ENCODE data around the gene ZBTB7C. TPM values are rescaled to one million over a fixed set of nuclear protein-coding genes. Genes with fewer than 3 reads are reported as not detected.

Gene ZBTB7C
- total RNA-seq, 1 experiment from 2014 or later = 0.35 TPM

- DNase-seq (ENCODE audit: extremely low read depth, low read depth) = no peak
Observed at GRCh38 chr18:48173557-48173956, 235.6 kb downstream of the ZBTB7C start.

DNA sequence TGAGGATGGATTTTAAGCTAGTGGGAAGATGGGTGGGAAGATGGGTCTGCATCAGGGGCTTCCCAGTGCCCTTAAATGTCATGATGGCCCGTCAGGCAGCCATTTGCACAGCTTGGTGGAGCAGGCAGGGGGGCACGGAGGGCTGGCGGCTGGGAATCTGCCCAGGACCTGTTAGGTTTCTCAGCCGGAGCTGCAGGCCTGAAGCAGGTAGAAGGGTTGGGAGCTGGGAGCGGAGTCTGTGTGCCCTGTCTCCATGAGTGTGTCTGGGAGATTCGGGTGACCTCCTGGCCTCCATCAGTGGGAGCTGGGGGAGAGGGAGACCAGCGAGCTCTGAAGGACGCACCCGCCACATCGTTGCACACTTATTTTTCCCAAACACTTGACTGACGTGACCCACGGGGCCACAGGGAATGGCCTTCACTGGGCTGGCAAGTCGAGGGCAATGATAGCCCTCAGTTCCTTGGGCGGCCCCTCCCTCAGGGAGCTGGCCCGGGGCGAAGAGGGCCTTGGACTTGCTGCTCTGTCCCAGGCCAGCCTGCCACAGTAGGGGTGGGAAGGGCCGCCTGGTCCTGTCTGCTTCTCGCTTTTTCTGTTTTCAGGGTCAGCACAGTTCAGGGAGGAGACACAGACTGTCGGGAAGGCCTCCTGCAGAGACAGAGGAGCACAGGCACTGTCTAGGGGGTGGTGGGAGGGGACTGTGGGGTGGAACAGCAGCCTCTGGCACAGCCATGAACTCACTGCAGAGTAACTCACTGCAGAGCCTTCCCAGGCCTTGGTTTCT is 236.8 kb downstream of the ZBTB7C start:
- DNase-seq (ENCODE audit: extremely low read depth, low read depth) = no peak

GRCh38 chr18:48171490-48172188 is 237.5 kb downstream of the ZBTB7C start:
- no peak for DNase-seq (ENCODE audit: extremely low read depth, low read depth)

DNA sequence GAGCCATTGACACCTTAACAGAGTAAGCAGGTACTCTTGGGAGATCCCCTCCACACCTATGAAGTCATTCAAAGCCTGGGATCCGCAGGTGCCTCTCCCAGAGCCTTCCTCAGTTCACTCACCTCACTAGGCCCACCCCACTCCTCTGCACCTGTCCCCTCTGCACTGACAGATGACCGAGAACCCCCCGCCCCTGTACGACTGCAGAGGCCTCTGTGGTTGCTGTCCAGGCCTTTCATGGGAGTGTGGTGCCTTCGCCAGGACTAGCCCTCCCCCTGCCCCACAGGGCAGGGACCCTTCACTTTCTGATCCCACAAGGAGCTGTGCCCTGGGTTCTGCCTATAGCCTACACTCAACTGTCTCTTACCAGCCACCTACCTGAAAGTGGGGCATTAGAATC is 238.5 kb downstream of the ZBTB7C start:
- no peak for DNase-seq (ENCODE audit: extremely low read depth, low read depth)

- DNase-seq (ENCODE audit: extremely low read depth, low read depth) = no peak
Observed at GRCh38 chr18:48168861-48169260, 240.3 kb downstream of the ZBTB7C start.

- no peak for DNase-seq (ENCODE audit: extremely low read depth, low read depth)
Observed at GRCh38 chr18:48167897-48168253, 241.3 kb downstream of the ZBTB7C start.

DNA sequence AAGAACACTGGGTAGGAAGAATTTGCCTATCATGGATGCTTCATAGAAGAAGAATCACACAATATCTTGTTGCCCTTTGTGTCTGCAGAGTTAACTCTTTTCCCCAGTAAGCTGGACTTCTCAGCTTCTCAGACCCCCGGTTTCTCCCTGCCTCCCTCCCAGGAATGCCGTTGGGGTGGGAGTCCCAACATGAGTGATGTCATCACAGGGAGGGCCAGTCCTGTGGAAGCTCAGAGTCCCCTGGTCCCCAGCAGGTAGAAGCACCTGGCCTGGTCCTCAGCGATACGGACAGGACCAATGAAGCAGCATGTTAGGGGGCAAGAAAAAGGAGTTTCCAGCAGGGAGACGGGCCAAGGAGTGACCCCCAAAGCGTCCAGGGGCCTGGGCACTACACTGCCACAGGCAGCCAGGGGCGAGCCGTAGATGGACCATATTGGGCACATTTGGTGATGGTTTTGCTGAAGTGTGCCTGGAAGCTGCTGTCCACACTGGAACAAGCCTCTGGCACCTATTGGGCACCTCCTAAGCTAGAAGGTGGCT is 242.8 kb downstream of the ZBTB7C start:
- no peak for DNase-seq (ENCODE audit: extremely low read depth, low read depth)

- no peak for DNase-seq (ENCODE audit: extremely low read depth, low read depth)
Observed at GRCh38 chr18:48165111-48165866, 243.9 kb downstream of the ZBTB7C start.

DNA sequence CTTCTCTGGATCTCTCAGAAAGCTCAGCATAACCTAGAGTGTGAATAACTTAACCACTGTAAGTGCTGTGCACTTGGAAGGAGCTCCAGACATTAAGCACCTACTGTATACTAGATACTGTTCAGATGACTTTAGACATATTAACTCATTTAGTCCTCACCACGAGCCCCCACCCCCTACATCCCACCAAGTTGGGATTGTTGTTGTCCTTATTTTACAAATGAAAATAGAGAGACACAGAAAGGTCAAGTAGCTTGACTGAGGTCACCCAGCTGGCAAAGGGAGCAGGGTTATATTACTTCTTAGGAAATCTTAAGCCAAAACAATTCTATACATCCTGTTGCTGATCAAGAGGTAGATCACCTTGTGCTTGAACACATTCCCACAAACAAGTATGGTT is 244.5 kb downstream of the ZBTB7C start:
- no peak for DNase-seq (ENCODE audit: extremely low read depth, low read depth)

- no peak for DNase-seq (ENCODE audit: extremely low read depth, low read depth)
Observed at GRCh38 chr18:48164116-48164515, 245.1 kb downstream of the ZBTB7C start.

GRCh38 chr18:48163738-48164115 is 245.5 kb downstream of the ZBTB7C start:
- no peak for DNase-seq (ENCODE audit: extremely low read depth, low read depth)

DNA sequence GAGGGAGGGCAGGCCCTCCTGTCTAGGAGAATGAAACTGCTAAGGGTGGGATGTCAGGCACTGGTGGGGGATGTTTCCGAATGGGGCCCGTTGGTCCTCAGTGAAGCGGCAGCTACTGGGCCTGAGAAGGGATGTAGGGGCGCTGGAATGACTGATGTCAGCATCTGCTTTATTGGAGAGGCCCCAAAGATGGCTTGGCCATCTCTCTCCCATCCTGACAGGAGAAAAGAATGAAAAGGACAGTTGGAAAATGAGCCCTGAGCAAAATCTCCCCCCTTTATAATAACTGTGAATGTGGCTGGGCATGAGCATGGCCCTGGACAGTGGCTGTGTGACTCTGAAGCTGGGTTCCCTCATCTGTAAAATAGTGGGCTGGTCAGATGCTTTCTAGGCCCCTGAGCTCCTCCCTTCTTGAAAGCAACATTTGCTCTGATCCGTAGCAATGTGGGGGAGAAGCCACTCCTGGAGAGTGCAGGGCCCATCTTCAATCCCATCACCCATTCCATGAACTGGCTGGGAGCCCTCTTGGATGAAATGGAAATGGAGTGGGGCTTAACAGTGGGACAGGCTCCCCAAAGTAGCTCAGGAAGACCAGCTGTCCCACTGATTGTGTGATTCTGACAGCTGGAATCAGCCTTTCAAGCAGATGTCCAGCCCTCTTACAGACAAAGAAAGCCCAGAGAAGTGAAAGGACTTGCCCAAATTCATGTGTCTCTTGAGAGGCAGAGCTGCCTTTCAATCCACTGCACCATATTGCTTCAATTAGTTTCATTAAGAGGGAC is 246.0 kb downstream of the ZBTB7C start:
- DNase-seq (ENCODE audit: extremely low read depth, low read depth) = no peak

- DNase-seq (ENCODE audit: extremely low read depth, low read depth) = no peak
Observed at GRCh38 chr18:48161911-48162698, 247.1 kb downstream of the ZBTB7C start.

- DNase-seq (ENCODE audit: extremely low read depth, low read depth) = peak; percentile 26
Observed at GRCh38 chr18:48161191-48161910, 247.8 kb downstream of the ZBTB7C start.

DNA sequence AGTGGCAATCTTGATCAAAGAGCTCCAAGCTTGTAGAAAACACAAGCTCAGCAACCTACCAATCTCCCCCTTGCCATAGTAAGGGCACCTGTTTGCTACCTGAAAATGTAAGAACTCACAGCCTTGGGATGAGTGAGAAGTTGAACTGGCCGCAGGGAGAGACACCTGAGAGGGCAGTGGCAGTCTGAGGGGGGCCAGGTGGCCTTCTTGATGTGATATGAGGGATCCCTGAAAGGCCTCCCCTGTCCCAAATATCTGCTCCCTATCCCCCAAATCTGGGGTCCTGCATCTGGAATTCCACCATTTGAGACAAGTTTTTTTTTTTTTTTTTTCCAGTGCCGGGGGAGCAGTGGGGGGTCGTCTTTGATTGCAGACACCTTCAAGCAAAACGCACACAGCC is 248.6 kb downstream of the ZBTB7C start:
- no peak for DNase-seq (ENCODE audit: extremely low read depth, low read depth)

GRCh38 chr18:48159816-48160215 is 249.4 kb downstream of the ZBTB7C start:
- DNase-seq (ENCODE audit: extremely low read depth, low read depth) = no peak

GRCh38 chr18:48158721-48159120 is 250.5 kb downstream of the ZBTB7C start:
- DNase-seq (ENCODE audit: extremely low read depth, low read depth) = no peak

- DNase-seq (ENCODE audit: extremely low read depth, low read depth) = no peak
Observed at GRCh38 chr18:48157956-48158355, 251.2 kb downstream of the ZBTB7C start.

DNA sequence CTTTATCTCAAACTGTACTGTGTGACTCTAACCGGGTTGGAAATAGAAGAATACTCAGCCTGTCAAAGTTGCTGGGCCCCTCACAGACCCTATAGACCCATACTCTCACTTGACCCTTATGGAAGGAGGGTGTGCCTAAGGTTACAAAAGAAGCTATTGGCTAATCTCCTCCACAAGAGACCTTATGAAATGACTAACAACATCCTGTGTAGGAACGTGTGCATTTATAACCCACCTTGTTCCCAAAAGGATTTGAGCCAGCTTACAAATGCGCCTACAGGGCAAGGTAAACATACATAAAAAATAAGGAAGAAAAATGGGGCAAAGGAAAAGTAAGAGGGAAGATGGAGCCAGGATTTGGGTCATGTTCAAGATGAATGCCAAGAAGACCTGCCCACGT is 253.3 kb downstream of the ZBTB7C start:
- DNase-seq (ENCODE audit: extremely low read depth, low read depth) = no peak

All from NCI-H460 (cell line).